ENCODE results near the gene POLRMT.

- TF ChIP-seq CTCF (IDR thresholded peaks at IDR 0.05; ENCODE audit: low read depth, low read length, missing input control) (no peak), GABPA (IDR thresholded peaks at IDR 0.05 in 1 of 2, conservative IDR thresholded peaks at IDR 0.05 in 1 of 2) (no peak), YY1 (IDR thresholded peaks at IDR 0.05) (no peak)
- TF ChIP-seq, protein P1, sequence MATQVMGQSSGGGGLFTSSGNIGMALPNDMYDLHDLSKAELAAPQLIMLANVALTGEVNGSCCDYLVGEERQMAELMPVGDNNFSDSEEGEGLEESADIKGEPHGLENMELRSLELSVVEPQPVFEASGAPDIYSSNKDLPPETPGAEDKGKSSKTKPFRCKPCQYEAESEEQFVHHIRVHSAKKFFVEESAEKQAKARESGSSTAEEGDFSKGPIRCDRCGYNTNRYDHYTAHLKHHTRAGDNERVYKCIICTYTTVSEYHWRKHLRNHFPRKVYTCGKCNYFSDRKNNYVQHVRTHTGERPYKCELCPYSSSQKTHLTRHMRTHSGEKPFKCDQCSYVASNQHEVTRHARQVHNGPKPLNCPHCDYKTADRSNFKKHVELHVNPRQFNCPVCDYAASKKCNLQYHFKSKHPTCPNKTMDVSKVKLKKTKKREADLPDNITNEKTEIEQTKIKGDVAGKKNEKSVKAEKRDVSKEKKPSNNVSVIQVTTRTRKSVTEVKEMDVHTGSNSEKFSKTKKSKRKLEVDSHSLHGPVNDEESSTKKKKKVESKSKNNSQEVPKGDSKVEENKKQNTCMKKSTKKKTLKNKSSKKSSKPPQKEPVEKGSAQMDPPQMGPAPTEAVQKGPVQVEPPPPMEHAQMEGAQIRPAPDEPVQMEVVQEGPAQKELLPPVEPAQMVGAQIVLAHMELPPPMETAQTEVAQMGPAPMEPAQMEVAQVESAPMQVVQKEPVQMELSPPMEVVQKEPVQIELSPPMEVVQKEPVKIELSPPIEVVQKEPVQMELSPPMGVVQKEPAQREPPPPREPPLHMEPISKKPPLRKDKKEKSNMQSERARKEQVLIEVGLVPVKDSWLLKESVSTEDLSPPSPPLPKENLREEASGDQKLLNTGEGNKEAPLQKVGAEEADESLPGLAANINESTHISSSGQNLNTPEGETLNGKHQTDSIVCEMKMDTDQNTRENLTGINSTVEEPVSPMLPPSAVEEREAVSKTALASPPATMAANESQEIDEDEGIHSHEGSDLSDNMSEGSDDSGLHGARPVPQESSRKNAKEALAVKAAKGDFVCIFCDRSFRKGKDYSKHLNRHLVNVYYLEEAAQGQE (IDR thresholded peaks at IDR 0.05) = no peak
Measured at GRCh38 chr19:662207-662961, 29.0 kb upstream of the POLRMT start.

Data from liver (tissue), 3 donors.